DND-41 (cell line): Measurements from ENCODE around the gene KRTAP5-1.
A peak's percentile ranks its signal among the peaks of the same experiment; 100 is the strongest.

Source experiments
- ATAC-seq: fragments of 200-7000 bp; cut with Tn5 transposase; 3 replicates; pipeline ENCODE4 v1.9.1; 2021; ENCODE audit warnings: low read depth; ENCODE audit not compliant: insufficient read depth
- DNase-seq: peaks from one replicate; pipeline ENCODE4 v3.0.0-alpha.2; 2020
- H2AFZ ChIP-seq: 2 replicates; pipeline ENCODE4 v1.6.0; 2012; ENCODE audit warnings: low read depth, low read length
- H3K27ac ChIP-seq: 2 replicates; pipeline ENCODE4 v1.5.1; 2012; ENCODE audit warnings: low read length, inconsistent platforms
- H3K27me3 ChIP-seq: fragments of 200-600 bp; sonication (generic); 2 replicates; pipeline ENCODE4 v1.6.0; 2012; ENCODE audit warnings: low read length, mild to moderate bottlenecking, inconsistent platforms; ENCODE audit not compliant: insufficient read depth, poor library complexity
- H3K36me3 ChIP-seq: 2 replicates; pipeline ENCODE4 v1.5.1; 2012; ENCODE audit warnings: low read length, inconsistent platforms; ENCODE audit not compliant: insufficient read depth
- H3K4me1 ChIP-seq: 2 replicates; pipeline ENCODE4 v1.5.1; 2012; ENCODE audit warnings: mild to moderate bottlenecking, low read length; ENCODE audit not compliant: insufficient read depth
- H3K4me2 ChIP-seq: 2 replicates; pipeline ENCODE4 v1.6.0; 2012; ENCODE audit warnings: mild to moderate bottlenecking, moderate library complexity, low read length, inconsistent platforms; ENCODE audit not compliant: insufficient read depth
- H3K4me3 ChIP-seq, 2 experiments: fragments of 200-600 bp in 1 of 2; shearing (Covaris generic) in 1 of 2; 2 replicates each; pipeline ENCODE4 v1.5.1; 2012 to 2016; ENCODE audit warnings: inconsistent platforms in 2 of 2, low read length in 2 of 2, mild to moderate bottlenecking in 2 of 2, low read depth in 1 of 2, moderate library complexity in 1 of 2
- H3K79me2 ChIP-seq: 2 replicates; pipeline ENCODE4 v1.6.0; 2012; ENCODE audit warnings: low read length, inconsistent platforms; ENCODE audit not compliant: insufficient read depth
- H3K9ac ChIP-seq: 2 replicates; pipeline ENCODE4 v1.6.0; 2012; ENCODE audit warnings: low read depth, mild to moderate bottlenecking, inconsistent platforms, low read length, moderate library complexity
- H3K9me3 ChIP-seq: 2 replicates; pipeline ENCODE4 v1.5.1; 2012; ENCODE audit warnings: low read length, moderate library complexity, mild to moderate bottlenecking, inconsistent platforms; ENCODE audit not compliant: insufficient read depth, severe bottlenecking
- H4K20me1 ChIP-seq: 2 replicates; pipeline ENCODE4 v1.6.0; 2012; ENCODE audit warnings: low read length; ENCODE audit not compliant: insufficient read depth
- EZH2 ChIP-seq: IDR thresholded peaks from 3 replicates; pipeline ENCODE4 v1.6.1; 2012; ENCODE audit warnings: borderline replicate concordance, low read depth, mild to moderate bottlenecking, moderate library complexity, low read length, inconsistent platforms; ENCODE audit not compliant: severe bottlenecking
- TF ChIP-seq, protein P1 (sequence below): IDR thresholded peaks from 2 replicates; pipeline ENCODE4 v1.5.1; 2012; ENCODE audit warnings: borderline replicate concordance, low read length, moderate library complexity, mild to moderate bottlenecking; ENCODE audit not compliant: poor library complexity, severe bottlenecking; ENCODE audit errors: extremely low read depth

KRTAP5-1 gene

DNA sequence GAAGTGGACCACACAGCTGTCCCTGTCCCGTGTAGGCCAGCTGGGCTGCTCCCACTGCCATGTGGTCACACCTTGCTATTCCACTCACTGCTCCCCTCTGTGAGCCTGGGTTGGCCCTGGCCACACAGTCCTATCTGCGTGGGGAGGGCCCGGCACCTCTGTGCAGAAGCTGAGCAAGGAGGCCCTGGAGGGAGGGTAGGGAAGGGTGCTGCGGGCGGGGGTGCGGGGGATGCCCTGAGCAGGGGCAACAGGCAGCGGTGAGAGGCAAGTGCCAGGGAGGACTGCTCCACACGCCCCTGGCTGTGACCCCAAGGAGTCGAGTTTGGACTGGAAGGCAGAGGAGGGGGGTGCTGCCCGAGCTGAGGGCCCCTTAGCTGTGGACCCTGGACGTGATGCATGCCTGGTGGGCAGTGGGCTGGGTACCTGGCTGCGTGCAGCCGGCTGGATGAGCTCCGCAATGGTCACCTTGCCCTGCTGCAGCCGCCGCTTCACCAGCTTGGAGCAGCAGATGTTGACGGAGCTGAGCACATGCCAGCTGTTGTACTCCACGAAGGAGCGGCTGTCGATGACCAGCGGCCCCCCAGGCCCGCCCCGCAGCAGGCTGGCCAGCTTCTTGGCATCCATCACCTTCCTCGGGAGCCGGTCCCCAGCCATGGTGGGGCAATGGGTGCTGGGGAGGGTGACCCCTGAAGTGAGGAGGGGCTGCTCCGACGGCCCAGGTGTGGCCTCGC, 19.7 kb downstream of the KRTAP5-1 start:
- no peak for ATAC-seq
- peaks cover 17% of the 10 kb centered on the region for H4K20me1 ChIP-seq

DNA sequence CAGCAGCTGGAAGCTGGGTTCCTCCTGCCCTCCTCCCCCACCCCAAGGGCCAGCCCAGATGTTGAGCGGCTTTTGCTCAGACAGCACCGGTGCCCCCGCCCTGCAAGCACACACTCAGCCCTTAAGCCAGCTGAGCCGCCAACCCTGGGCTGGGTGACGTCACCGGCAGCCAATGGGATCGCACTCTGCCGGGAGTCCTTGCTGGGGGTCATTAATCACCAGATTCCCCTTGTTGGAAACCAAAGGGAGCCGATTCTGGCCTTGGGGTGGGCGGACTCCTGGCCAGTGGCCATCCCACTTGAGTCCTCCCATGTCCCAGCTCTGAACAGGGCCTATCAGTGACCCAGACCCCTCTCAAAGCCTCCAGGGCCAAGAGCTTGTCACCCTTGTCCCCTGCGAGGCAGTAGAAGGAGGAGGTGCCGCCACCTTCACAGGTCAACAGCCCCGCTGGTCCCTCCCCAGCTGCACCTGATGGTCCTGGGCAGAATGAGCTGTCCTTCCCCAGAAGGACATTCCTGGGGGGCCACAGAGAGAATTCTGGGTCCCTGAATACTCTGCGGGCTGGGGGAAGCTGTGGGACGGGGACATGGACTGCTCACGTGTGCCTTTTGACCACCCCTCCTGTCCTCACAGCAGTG, 20.4 kb downstream of the KRTAP5-1 start:
- Histone ChIP-seq H4K20me1 (peaks cover 16% of the 10 kb centered on the region), H2AFZ (no peak overlapping the region), H3K27me3 (peaks cover 8% of the 10 kb centered on the region), H3K4me2 (no peak overlapping the region), H3K27ac (no peak overlapping the region), H3K79me2 (no peaks in the 10 kb centered on the region), H3K4me1 (no peaks in the 10 kb centered on the region), H3K9ac (no peak overlapping the region), H3K4me3 (no peak overlapping the region), H3K9me3 (no peaks in the 10 kb centered on the region), H3K36me3 (no peaks in the 10 kb centered on the region)
- TF ChIP-seq, protein P1, sequence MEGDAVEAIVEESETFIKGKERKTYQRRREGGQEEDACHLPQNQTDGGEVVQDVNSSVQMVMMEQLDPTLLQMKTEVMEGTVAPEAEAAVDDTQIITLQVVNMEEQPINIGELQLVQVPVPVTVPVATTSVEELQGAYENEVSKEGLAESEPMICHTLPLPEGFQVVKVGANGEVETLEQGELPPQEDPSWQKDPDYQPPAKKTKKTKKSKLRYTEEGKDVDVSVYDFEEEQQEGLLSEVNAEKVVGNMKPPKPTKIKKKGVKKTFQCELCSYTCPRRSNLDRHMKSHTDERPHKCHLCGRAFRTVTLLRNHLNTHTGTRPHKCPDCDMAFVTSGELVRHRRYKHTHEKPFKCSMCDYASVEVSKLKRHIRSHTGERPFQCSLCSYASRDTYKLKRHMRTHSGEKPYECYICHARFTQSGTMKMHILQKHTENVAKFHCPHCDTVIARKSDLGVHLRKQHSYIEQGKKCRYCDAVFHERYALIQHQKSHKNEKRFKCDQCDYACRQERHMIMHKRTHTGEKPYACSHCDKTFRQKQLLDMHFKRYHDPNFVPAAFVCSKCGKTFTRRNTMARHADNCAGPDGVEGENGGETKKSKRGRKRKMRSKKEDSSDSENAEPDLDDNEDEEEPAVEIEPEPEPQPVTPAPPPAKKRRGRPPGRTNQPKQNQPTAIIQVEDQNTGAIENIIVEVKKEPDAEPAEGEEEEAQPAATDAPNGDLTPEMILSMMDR: no peak
- no peak for TF ChIP-seq EZH2
- ATAC-seq: peak; percentile 51; the same call in 2 of the 3 replicates
- DNase-seq: peak; percentile 14

More for the DNA sequence above, 19.7 kb downstream of the KRTAP5-1 start:
- Histone ChIP-seq H3K9ac (no peak overlapping the region), H2AFZ (no peak overlapping the region), H3K9me3 (no peaks in the 10 kb centered on the region), H3K27me3 (peaks cover 5% of the 10 kb centered on the region), H3K4me3 (no peak overlapping the region), H3K27ac (no peak overlapping the region), H3K79me2 (no peaks in the 10 kb centered on the region), H3K4me2 (no peak overlapping the region), H3K36me3 (no peaks in the 10 kb centered on the region), H3K4me1 (no peaks in the 10 kb centered on the region)
- DNase-seq: no peak
- TF ChIP-seq, protein P1: no peak
- TF ChIP-seq EZH2: no peak

DNA sequence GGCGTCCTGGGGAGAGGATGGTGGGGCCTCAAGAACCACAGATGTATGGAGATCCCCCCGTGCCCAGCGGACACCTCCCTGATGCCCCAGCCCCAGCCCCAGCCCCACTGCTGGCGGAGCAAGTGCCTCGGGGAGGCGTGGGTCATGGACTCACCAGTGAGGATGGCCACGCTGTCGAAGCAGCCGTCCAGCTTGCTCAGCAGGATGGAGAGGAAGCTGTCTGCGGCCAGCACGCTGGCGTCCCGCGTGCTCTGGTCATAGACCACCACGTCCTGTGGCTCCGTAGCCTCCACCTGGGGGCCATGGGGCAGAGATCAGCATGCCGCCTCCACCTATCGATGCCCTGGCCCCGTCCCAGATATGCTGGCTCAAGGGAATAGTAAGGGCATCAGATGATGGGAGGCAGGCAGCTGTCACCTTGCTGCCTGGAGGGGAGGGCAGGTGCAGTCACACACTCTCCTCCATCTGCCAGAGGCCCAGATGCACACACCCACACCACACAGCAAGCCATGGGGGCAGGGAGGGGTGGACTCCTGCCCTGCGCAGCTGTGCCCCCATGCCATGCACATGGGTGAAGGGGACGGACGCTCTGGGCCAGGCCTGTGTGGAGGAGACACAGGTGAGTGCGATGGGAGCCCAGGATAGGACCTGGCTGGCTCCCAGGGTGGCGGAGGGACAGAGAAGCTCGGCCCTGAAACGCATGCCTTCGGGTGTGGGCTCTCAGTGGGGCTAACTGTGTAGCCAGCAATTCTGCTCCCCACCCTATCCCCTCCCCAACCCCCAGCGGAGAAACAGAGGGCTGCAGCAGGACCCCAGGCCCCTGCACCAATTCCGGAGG, 21.2 kb downstream of the KRTAP5-1 start:
- peaks cover 10% of the 10 kb centered on the region for H3K27me3 ChIP-seq
- no peaks in the 10 kb centered on the region for H3K36me3 ChIP-seq
- DNase-seq (no peak), ATAC-seq (no peak)
- no peaks in the 10 kb centered on the region for H3K4me1 ChIP-seq
- H3K79me2 ChIP-seq: no peaks in the 10 kb centered on the region
- H3K9me3 ChIP-seq: no peaks in the 10 kb centered on the region
- no peak overlapping the region for H2AFZ ChIP-seq
- no peak overlapping the region for H3K9ac ChIP-seq
- no peak overlapping the region for H3K27ac ChIP-seq
- no peak overlapping the region for H3K4me3 ChIP-seq
- no peak overlapping the region for H3K4me2 ChIP-seq
- TF ChIP-seq, protein P1: no peak
- no peak for TF ChIP-seq EZH2
- H4K20me1 ChIP-seq: peaks cover 20% of the 10 kb centered on the region
